CD8-positive, alpha-beta memory T cell (primary cell): ENCODE data around the gene IFITM2. TPM values are rescaled to one million over a fixed set of nuclear protein-coding genes. Genes with fewer than 3 reads are reported as not detected.

ENCODE experiments used
- CTCF ChIA-PET: fragments of 350-600 bp; sonication (Branson Sonifier 250); formaldehyde crosslinking; loops from one replicate; lab custom pipeline; 2021; ENCODE audit warnings: antibody characterized with exemption; lab: Charles Lee
- POLR2A ChIA-PET: fragments of 350-600 bp; sonication (Branson Sonifier 250); formaldehyde crosslinking; loops from one replicate; lab custom pipeline; 2021; ENCODE audit warnings: antibody characterized with exemption; lab: Charles Lee
- DNase-seq, 5 donors: peaks; one replicate each; pipeline versions ENCODE4 v3.0.0 to v3.0.0-alpha.2; 2020 to 2022; ENCODE audit warnings: mixed read lengths in 1 of 5
- H3K27ac ChIP-seq: one replicate; pipeline ENCODE4 v1.7.0; 2013; ENCODE audit warnings: low read depth, mild to moderate bottlenecking, low read length, moderate library complexity
- H3K27me3 ChIP-seq: 2 replicates; pipeline ENCODE4 v1.7.0; 2013; ENCODE audit warnings: low read length, mild to moderate bottlenecking; ENCODE audit not compliant: insufficient read depth, poor library complexity, severe bottlenecking
- H3K36me3 ChIP-seq: 2 replicates; pipeline ENCODE4 v1.7.0; 2013; ENCODE audit warnings: mild to moderate bottlenecking, low read length, moderate library complexity; ENCODE audit not compliant: insufficient read depth
- H3K4me1 ChIP-seq: 2 replicates; pipeline ENCODE4 v1.7.0; 2013; ENCODE audit warnings: mild to moderate bottlenecking, low read length, moderate library complexity; ENCODE audit not compliant: insufficient read depth
- H3K4me3 ChIP-seq: 2 replicates; pipeline ENCODE4 v1.7.0; 2013; ENCODE audit warnings: mild to moderate bottlenecking, low read length
- H3K9me3 ChIP-seq: 2 replicates; pipeline ENCODE4 v1.7.0; 2013; ENCODE audit warnings: mild to moderate bottlenecking, low read length
- H3K27ac Mint-ChIP-seq, 8 donors: one replicate each; pipeline ENCODE4 v1.8.0; 2020 to 2021; ENCODE audit warnings: mixed read lengths in 8 of 8, mild to moderate bottlenecking in 6 of 8, inconsistent platforms in 3 of 8, moderate library complexity in 3 of 8
- H3K27me3 Mint-ChIP-seq, 2 donors: one replicate each; pipeline ENCODE4 v1.8.0; 2020 to 2021; ENCODE audit warnings: mixed read lengths in 2 of 2, mild to moderate bottlenecking in 1 of 2, moderate library complexity in 1 of 2
- H3K36me3 Mint-ChIP-seq, 3 donors: one replicate each; pipeline ENCODE4 v1.8.0; 2020 to 2021; ENCODE audit warnings: mixed read lengths in 3 of 3, inconsistent platforms in 1 of 3, mild to moderate bottlenecking in 1 of 3
- H3K4me1 Mint-ChIP-seq, 3 donors: one replicate each; pipeline ENCODE4 v1.8.0; 2020 to 2021; ENCODE audit warnings: mixed read lengths in 3 of 3, inconsistent platforms in 1 of 3, mild to moderate bottlenecking in 1 of 3
- H3K4me3 Mint-ChIP-seq, 7 donors: one replicate each; pipeline ENCODE4 v1.8.0; 2020 to 2021; ENCODE audit warnings: mixed read lengths in 7 of 7, mild to moderate bottlenecking in 6 of 7, moderate library complexity in 4 of 7, inconsistent platforms in 2 of 7
- H3K9me3 Mint-ChIP-seq, 5 donors: one replicate each; pipeline ENCODE4 v1.8.0; 2020 to 2022; ENCODE audit warnings: mixed read lengths in 5 of 5, mild to moderate bottlenecking in 3 of 5, moderate library complexity in 2 of 5, inconsistent platforms in 1 of 5
- polyA plus RNA-seq: library from polyadenylated mRNA; unstranded; fragments of 300-500 nt; fragmentation: Illumina TruSeq; gene quantifications from one replicate; pipeline ENCODE4 v1.2.3, GENCODE V29; 2021
- total RNA-seq, 2 experiments: library from RNA; stranded (reverse); gene quantifications; one replicate each; pipeline ENCODE4 v1.2.3, GENCODE V29; 2021

IFITM2 gene
- total and polyA plus RNA-seq, 3 experiments from 2014 or later = 132 to 3,074 (median 142) TPM

- Mint-ChIP-seq H3K4me1 (peaks cover 23 to 39% (median 25%) of the 10 kb centered on the region in 3 donors), H3K36me3 (peaks cover 0 to 40% (median 0%) of the 10 kb centered on the region in 3 donors), H3K27me3 (peaks cover 0 to 4% of the 10 kb centered on the region in 2 donors), H3K9me3 (no peaks in the 10 kb centered on the region), H3K27ac (peak overlapping the region in 3 of 8 donors; percentile 17 to 68 (median 47)), H3K4me3 (no peak overlapping the region)
- Histone ChIP-seq H3K36me3 (no peaks in the 10 kb centered on the region), H3K27ac (no peak overlapping the region), H3K4me3 (no peak overlapping the region), H3K27me3 (no peaks in the 10 kb centered on the region), H3K4me1 (peaks cover 22% of the 10 kb centered on the region), H3K9me3 (no peaks in the 10 kb centered on the region)
- ChIA-PET POLR2A (interaction anchor here (0.8 to 1.7 kb wide), 3 partner anchors 11 to 28 kb away, joined by 4 read pairs; partner anchors contain the start of gene NLRP6), CTCF (interaction anchor here (1.1 to 2.7 kb wide), 4 partner anchors 9 to 45 kb away, joined by 3 to 8 read pairs (median 4); no protein-coding TSS in a partner anchor)
- peak in 1 of 5 donors; percentile 44 for DNase-seq
These were observed 12.1 kb upstream of the IFITM2 start for GRCh38 chr11:295351-296170.

- no peaks in the 10 kb centered on the region for H3K9me3 ChIP-seq
- no peak overlapping the region for H3K4me3 ChIP-seq
- H3K27ac ChIP-seq = no peak overlapping the region
- H3K27me3 ChIP-seq = no peaks in the 10 kb centered on the region
- no peaks in the 10 kb centered on the region for H3K36me3 ChIP-seq
- Mint-ChIP-seq H3K4me3 (peak overlapping the region in 1 of 7 donors; percentile 61), H3K4me1 (peaks cover 16 to 31% (median 19%) of the 10 kb centered on the region in 3 donors), H3K27me3 (peaks cover 0 to 5% of the 10 kb centered on the region in 2 donors), H3K36me3 (peaks cover 0 to 34% (median 0%) of the 10 kb centered on the region in 3 donors), H3K9me3 (no peaks in the 10 kb centered on the region), H3K27ac (peak overlapping the region in 2 of 8 donors; percentile 74 to 79)
- peaks cover 20% of the 10 kb centered on the region for H3K4me1 ChIP-seq
- DNase-seq = peak in 1 of 5 donors; percentile 45
- ChIA-PET POLR2A (interaction anchor here (0.8 to 1.7 kb wide), 3 partner anchors 11 to 29 kb away, joined by 4 read pairs; partner anchors contain the start of gene NLRP6), CTCF (interaction anchor here (1.1 to 1.4 kb wide), 2 partner anchors 8 to 16 kb away, joined by 3 to 4 read pairs; no protein-coding TSS in a partner anchor)
These were observed 11.2 kb upstream of the IFITM2 start for GRCh38 chr11:296171-297050.

DNA sequence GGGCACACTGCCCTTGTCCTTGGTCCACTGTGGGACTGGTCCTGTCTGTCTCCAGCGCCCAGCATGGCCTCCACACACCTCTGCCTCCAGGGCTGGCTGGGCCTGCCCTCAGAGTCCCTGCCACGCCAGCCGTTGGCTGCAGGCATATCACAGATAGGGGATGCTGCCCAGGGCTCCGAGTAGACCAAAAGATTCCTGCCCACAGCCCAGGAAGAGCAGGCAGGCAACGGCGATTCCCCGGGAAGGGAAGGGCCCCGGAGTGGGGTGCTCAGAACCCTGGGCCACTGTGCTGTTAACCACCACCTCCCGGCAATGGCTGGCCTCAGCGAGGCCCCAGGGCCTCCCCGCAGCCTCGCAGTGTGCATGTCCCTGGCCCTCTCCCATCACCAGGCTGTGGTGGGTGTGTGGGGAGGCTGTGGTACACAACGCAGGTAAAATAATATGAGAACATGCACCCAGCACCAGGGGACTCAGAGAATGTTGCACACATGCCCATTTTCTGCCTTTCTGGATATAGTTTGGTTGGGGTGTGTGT is 10.5 kb upstream of the IFITM2 start:
- Mint-ChIP-seq H3K4me3 (peak overlapping the region; percentile 14 to 75 (median 39)), H3K36me3 (peaks cover 0 to 30% (median 0%) of the 10 kb centered on the region in 3 donors), H3K27ac (peak overlapping the region in 7 of 8 donors; percentile 40 to 95 (median 74)), H3K9me3 (no peaks in the 10 kb centered on the region), H3K27me3 (peaks cover 0 to 5% of the 10 kb centered on the region in 2 donors), H3K4me1 (peaks cover 15 to 29% (median 18%) of the 10 kb centered on the region in 3 donors)
- Histone ChIP-seq H3K4me1 (peaks cover 20% of the 10 kb centered on the region), H3K27me3 (no peaks in the 10 kb centered on the region), H3K4me3 (no peak overlapping the region), H3K27ac (no peak overlapping the region), H3K36me3 (no peaks in the 10 kb centered on the region), H3K9me3 (no peaks in the 10 kb centered on the region)
- ChIA-PET POLR2A (no interaction called here), CTCF (no interaction called here)
- peak in 1 of 5 donors; percentile 46 for DNase-seq

GRCh38 chr11:297586-298405 is 9.8 kb upstream of the IFITM2 start:
- Histone ChIP-seq H3K9me3 (no peaks in the 10 kb centered on the region), H3K27me3 (no peaks in the 10 kb centered on the region), H3K27ac (peak overlapping the region; percentile 24), H3K4me3 (no peak overlapping the region), H3K36me3 (no peaks in the 10 kb centered on the region), H3K4me1 (peaks cover 20% of the 10 kb centered on the region)
- peak overlapping the region; percentile 47 to 95 (median 73) for H3K27ac Mint-ChIP-seq
- peak overlapping the region; percentile 14 to 75 (median 44) for H3K4me3 Mint-ChIP-seq
- peaks cover 0 to 26% (median 0%) of the 10 kb centered on the region in 3 donors for H3K36me3 Mint-ChIP-seq
- ChIA-PET CTCF (no interaction called here), POLR2A (interaction anchor here (1.8 kb wide), 1 partner anchor 8 kb away, joined by 9 read pairs; the partner anchor contains the start of gene PGGHG)
- peak in 2 of 5 donors; percentile 36 to 64 for DNase-seq
- no peaks in the 10 kb centered on the region for H3K9me3 Mint-ChIP-seq
- H3K4me1 Mint-ChIP-seq = peaks cover 19 to 33% (median 20%) of the 10 kb centered on the region in 3 donors
- H3K27me3 Mint-ChIP-seq = peaks cover 0 to 5% of the 10 kb centered on the region in 2 donors

DNA sequence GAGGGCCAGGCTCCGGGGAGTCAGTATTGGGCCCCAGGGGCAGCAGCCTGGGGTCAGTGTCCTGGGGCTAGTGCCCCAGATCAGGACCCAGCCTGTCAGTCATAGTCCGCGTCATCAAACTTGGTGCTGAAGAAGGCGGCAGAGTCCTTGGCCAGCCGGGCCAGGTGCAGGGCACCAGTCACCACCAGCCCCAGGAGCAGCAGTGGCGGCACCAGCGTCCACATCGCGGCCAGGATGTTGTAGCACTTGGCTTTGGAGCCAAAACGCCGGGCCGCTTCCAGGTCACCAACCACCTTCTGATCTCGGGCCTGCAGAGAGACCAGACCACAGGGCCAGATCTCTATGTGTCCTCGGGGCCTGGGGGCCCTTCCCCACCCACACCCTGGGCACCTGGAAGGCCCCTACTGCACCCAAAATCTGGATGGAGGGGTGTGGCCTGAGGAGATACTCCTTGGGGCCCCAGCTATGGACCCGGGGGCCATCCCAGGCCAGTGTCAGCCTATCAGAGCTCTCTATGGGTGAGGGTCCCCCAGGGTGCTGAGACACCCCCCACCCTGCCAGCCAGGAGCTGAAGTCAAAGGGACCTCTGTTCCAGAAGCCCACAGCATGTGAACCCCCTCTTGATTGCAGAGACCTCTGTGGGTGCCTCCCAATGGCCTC is 9.1 kb upstream of the IFITM2 start:
- Histone ChIP-seq H3K36me3 (no peaks in the 10 kb centered on the region), H3K27me3 (no peaks in the 10 kb centered on the region), H3K9me3 (no peaks in the 10 kb centered on the region), H3K27ac (peak overlapping the region; percentile 24), H3K4me3 (no peak overlapping the region), H3K4me1 (peaks cover 20% of the 10 kb centered on the region)
- no peak overlapping the region for H3K4me3 Mint-ChIP-seq
- DNase-seq = peak in 1 of 5 donors; percentile 47
- H3K27me3 Mint-ChIP-seq = peaks cover 0 to 5% of the 10 kb centered on the region in 2 donors
- H3K36me3 Mint-ChIP-seq = peaks cover 0 to 20% (median 0%) of the 10 kb centered on the region in 3 donors
- ChIA-PET POLR2A (interaction anchor here (0.7 to 1.8 kb wide), 2 partner anchors 9 to 91 kb away, joined by 3 to 9 read pairs; partner anchors contain the start of genes BET1L and PGGHG), CTCF (interaction anchor here (1.8 to 2.1 kb wide), 2 partner anchors 18 to 48 kb away, joined by 5 to 11 read pairs; no protein-coding TSS in a partner anchor)
- peaks cover 22 to 37% (median 23%) of the 10 kb centered on the region in 3 donors for H3K4me1 Mint-ChIP-seq
- H3K9me3 Mint-ChIP-seq = no peaks in the 10 kb centered on the region
- no peak overlapping the region for H3K27ac Mint-ChIP-seq

- Histone ChIP-seq H3K4me3 (no peak within 1 kb of the TSS), H3K9me3 (no peaks in the 10 kb centered on the region), H3K36me3 (no peaks in the 10 kb centered on the region), H3K27me3 (no peaks in the 10 kb centered on the region), H3K4me1 (peaks cover 20% of the 10 kb centered on the region), H3K27ac (peak within 1 kb of the TSS; percentile 24)
- peaks cover 22 to 41% (median 23%) of the 10 kb centered on the region in 3 donors for H3K4me1 Mint-ChIP-seq
- H3K36me3 Mint-ChIP-seq = peaks cover 0 to 12% (median 0%) of the 10 kb centered on the region in 3 donors
- peak in 1 of 5 donors; percentile 49 for DNase-seq
- no peaks in the 10 kb centered on the region for H3K9me3 Mint-ChIP-seq
- H3K27me3 Mint-ChIP-seq = peaks cover 0 to 5% of the 10 kb centered on the region in 2 donors
- ChIA-PET CTCF (interaction anchor here (1.8 to 2.2 kb wide), 3 partner anchors 18 to 49 kb away, joined by 5 to 11 read pairs (median 7); no protein-coding TSS in a partner anchor), POLR2A (interaction anchor here (0.7 to 1.8 kb wide), 2 partner anchors 10 to 92 kb away, joined by 3 to 9 read pairs; partner anchors contain the start of genes BET1L and PGGHG)
- no peak within 1 kb of the TSS for H3K4me3 Mint-ChIP-seq
- peak within 1 kb of the TSS in 2 of 8 donors; percentile 0 to 63 for H3K27ac Mint-ChIP-seq
These were observed 8.3 kb upstream of the IFITM2 start, which contains the start of gene IFITM5 for GRCh38 chr11:299081-299891. IFITM5 (minus strand) TSS chr11:299526; CDS start chr11:299490, 36 bp downstream.
